Measurements from ENCODE around the gene MBD4.

MBD4 gene

DNA sequence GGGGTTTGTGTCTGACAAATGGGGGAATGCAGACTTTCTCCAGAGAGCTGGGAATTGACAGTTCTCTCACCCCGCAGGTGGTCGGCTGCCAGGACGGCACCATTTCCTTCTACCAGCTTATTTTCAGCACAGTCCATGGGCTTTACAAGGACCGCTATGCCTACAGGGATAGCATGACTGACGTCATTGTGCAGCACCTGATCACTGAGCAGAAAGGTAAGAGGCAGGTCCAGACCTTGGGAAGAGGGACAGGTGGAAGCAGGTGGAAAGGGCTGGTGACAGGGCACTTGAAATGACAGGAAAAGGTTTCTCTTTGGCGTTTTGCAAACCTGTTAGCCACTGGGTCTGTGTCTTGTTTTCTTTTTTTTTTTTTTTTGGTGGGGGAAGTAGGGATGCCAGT lies 36.8 kb upstream of the MBD4 start:
- DNase-seq (ENCODE audit: low spot score): no peak
- no peak for ATAC-seq (ENCODE audit: low read depth)
- Histone ChIP-seq H3K9me3 (ENCODE audit: severe bottlenecking) (no peaks in the 10 kb centered on the region), H3K4me3 (ENCODE audit: severe bottlenecking) (no peak overlapping the region), H3K36me3 (ENCODE audit: low read depth) (peaks cover 17% of the 10 kb centered on the region), H3K27me3 (ENCODE audit: insufficient read depth, poor library complexity, severe bottlenecking) (no peaks in the 10 kb centered on the region), H3K4me1 (ENCODE audit: insufficient read depth, poor library complexity, severe bottlenecking) (peaks cover 2% of the 10 kb centered on the region), H3K27ac (ENCODE audit: poor library complexity, severe bottlenecking) (no peak overlapping the region)
- TF ChIP-seq, protein P1, sequence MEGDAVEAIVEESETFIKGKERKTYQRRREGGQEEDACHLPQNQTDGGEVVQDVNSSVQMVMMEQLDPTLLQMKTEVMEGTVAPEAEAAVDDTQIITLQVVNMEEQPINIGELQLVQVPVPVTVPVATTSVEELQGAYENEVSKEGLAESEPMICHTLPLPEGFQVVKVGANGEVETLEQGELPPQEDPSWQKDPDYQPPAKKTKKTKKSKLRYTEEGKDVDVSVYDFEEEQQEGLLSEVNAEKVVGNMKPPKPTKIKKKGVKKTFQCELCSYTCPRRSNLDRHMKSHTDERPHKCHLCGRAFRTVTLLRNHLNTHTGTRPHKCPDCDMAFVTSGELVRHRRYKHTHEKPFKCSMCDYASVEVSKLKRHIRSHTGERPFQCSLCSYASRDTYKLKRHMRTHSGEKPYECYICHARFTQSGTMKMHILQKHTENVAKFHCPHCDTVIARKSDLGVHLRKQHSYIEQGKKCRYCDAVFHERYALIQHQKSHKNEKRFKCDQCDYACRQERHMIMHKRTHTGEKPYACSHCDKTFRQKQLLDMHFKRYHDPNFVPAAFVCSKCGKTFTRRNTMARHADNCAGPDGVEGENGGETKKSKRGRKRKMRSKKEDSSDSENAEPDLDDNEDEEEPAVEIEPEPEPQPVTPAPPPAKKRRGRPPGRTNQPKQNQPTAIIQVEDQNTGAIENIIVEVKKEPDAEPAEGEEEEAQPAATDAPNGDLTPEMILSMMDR (IDR thresholded peaks at IDR 0.05; ENCODE audit: poor library complexity, severe bottlenecking): no peak

DNA sequence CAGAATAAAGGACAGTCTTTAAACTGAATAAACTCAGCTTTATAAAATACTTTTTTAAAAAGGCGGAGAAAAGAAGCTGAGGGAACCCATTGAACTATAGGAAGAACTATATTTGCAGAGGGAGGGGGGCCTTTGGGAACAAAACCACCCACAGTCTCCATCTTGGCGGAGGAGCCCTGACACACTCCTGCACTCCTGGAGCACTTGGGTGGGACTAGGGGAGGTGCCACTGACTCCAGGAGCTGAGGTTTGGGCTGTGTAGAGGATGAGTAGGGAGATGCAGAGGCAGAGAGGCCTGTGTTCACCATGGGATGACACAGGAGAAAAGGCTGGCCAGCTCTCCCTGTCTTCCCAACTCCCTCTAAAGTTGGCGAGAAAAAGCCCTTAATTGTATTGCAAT lies 36.1 kb upstream of the MBD4 start:
- Histone ChIP-seq H3K4me3 (ENCODE audit: severe bottlenecking) (no peak overlapping the region), H3K36me3 (ENCODE audit: low read depth) (peaks cover 17% of the 10 kb centered on the region), H3K27ac (ENCODE audit: poor library complexity, severe bottlenecking) (no peak overlapping the region), H3K27me3 (ENCODE audit: insufficient read depth, poor library complexity, severe bottlenecking) (no peaks in the 10 kb centered on the region), H3K4me1 (ENCODE audit: insufficient read depth, poor library complexity, severe bottlenecking) (no peaks in the 10 kb centered on the region), H3K9me3 (ENCODE audit: severe bottlenecking) (no peaks in the 10 kb centered on the region)
- ATAC-seq (ENCODE audit: low read depth): no peak
- TF ChIP-seq, protein P1 (IDR thresholded peaks at IDR 0.05; ENCODE audit: poor library complexity, severe bottlenecking): no peak
- no peak for DNase-seq (ENCODE audit: low spot score)

DNA sequence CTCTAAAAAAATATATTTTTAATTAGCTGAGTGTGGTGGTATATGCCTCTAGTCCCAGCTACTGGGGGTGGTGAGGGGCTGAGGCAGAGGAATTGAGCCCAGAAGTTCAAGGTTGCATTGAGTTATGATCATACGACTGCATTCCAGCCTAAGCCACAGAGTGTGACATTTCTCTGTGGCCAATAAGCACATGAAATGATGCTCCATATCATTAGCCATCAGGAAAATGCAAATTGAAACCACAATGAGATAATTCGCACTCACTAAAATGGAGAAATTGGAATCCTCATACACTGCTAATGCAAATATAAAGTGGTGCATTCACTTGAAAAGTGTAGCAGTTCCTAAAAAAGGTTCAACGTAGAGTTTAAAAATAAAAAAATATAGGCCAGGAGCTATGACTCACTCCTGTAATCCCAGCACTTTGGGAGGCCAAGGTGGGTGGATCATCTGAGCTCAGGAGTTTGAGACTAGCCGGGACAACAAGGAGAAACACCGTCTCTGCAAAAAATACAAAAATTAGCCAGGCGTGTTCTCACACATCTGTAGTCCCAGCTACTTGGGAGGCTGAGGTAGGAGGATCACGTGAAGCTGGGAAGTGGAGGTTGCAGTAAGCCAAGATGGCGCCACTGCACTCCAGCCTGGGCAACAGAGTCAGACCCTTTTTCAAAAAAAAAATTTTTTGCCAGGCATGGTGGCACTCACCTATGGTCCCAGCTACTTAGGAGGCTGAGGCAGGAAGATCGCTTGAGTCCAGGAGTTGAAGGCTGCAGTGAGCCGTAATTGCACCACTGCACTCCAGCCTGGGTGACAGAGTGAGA lies 35.4 kb upstream of the MBD4 start:
- TF ChIP-seq, protein P1 (IDR thresholded peaks at IDR 0.05; ENCODE audit: poor library complexity, severe bottlenecking): no peak

GRCh38 chr3:129473769-129474152 lies 34.0 kb upstream of the MBD4 start:
- ATAC-seq (ENCODE audit: low read depth) (no peak), DNase-seq (ENCODE audit: low spot score) (no peak)
- TF ChIP-seq, protein P1 (IDR thresholded peaks at IDR 0.05; ENCODE audit: poor library complexity, severe bottlenecking): no peak
- no peaks in the 10 kb centered on the region for H3K27me3 ChIP-seq (ENCODE audit: insufficient read depth, poor library complexity, severe bottlenecking)
- H3K27ac ChIP-seq (ENCODE audit: poor library complexity, severe bottlenecking): no peak overlapping the region
- peaks cover 17% of the 10 kb centered on the region; the same call in 1 of the 2 replicates for H3K36me3 ChIP-seq (ENCODE audit: low read depth)
- H3K4me1 ChIP-seq (ENCODE audit: insufficient read depth, poor library complexity, severe bottlenecking): no peaks in the 10 kb centered on the region
- H3K9me3 ChIP-seq (ENCODE audit: severe bottlenecking): no peaks in the 10 kb centered on the region
- H3K4me3 ChIP-seq (ENCODE audit: severe bottlenecking): no peak overlapping the region

More for the DNA sequence above, 35.4 kb upstream of the MBD4 start:
- no peak overlapping the region for H3K4me3 ChIP-seq (ENCODE audit: severe bottlenecking)
- H3K27ac ChIP-seq (ENCODE audit: poor library complexity, severe bottlenecking): no peak overlapping the region
- no peak for DNase-seq (ENCODE audit: low spot score)
- no peak for ATAC-seq (ENCODE audit: low read depth)
- H3K36me3 ChIP-seq (ENCODE audit: low read depth): peaks cover 16% of the 10 kb centered on the region
- H3K9me3 ChIP-seq (ENCODE audit: severe bottlenecking): no peaks in the 10 kb centered on the region
- H3K27me3 ChIP-seq (ENCODE audit: insufficient read depth, poor library complexity, severe bottlenecking): no peaks in the 10 kb centered on the region
- H3K4me1 ChIP-seq (ENCODE audit: insufficient read depth, poor library complexity, severe bottlenecking): no peaks in the 10 kb centered on the region

Data from RWPE2 (cell line).